ENCODE data around the gene MRPL24. TPM values are rescaled to one million over a fixed set of nuclear protein-coding genes. Genes with fewer than 3 reads are reported as not detected.

MRPL24 gene
- total and polyA plus RNA-seq, 2 donors from 2014 or later: 71.9 to 174 TPM

DNA sequence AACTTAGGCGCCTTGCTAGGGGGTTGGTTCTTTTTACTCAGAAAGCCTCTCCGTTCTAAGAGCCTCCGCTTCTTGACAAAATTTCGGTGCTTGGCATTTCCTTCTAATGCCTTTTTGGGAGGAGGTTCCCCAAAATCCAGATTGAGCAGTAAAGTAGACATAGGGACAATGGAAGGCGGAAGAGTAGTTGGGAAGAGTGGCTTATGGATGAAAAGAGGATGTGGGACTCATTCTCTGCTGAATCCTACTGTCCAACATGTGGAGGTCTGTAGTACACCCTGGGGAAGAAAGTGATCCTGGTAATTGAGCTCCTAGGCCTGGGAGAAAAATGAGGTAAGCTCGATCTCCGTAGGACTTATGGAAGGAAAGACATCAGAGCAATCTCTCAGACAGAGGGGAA, 13.4 kb downstream of the MRPL24 start:
- peaks cover 0 to 22% (median 11%) of the 10 kb centered on the region in 3 donors for H3K36me3 ChIP-seq (ENCODE audit: control insufficient read depth in 2 of 3, insufficient read depth in 3 of 3, low read length in 3 of 3)
- no peaks in the 10 kb centered on the region for H3K9me3 ChIP-seq (ENCODE audit: control insufficient read depth in 2 of 3, insufficient read depth in 1 of 3, low read length in 3 of 3)
- H3K4me1 ChIP-seq (ENCODE audit: control insufficient read depth in 2 of 3, insufficient read depth in 2 of 3, low read depth in 1 of 3, low read length in 3 of 3): peaks cover 9 to 29% (median 22%) of the 10 kb centered on the region in 3 donors
- peak overlapping the region; percentile 90 to 100 (median 96) for H3K4me3 ChIP-seq (ENCODE audit: low read length in 3 of 3)
- H3K27me3 ChIP-seq (ENCODE audit: control insufficient read depth, insufficient read depth, low read length): no peaks in the 10 kb centered on the region
- DNase-seq: no peak
- FAIRE-seq: no peak
- TF ChIP-seq, protein P1, sequence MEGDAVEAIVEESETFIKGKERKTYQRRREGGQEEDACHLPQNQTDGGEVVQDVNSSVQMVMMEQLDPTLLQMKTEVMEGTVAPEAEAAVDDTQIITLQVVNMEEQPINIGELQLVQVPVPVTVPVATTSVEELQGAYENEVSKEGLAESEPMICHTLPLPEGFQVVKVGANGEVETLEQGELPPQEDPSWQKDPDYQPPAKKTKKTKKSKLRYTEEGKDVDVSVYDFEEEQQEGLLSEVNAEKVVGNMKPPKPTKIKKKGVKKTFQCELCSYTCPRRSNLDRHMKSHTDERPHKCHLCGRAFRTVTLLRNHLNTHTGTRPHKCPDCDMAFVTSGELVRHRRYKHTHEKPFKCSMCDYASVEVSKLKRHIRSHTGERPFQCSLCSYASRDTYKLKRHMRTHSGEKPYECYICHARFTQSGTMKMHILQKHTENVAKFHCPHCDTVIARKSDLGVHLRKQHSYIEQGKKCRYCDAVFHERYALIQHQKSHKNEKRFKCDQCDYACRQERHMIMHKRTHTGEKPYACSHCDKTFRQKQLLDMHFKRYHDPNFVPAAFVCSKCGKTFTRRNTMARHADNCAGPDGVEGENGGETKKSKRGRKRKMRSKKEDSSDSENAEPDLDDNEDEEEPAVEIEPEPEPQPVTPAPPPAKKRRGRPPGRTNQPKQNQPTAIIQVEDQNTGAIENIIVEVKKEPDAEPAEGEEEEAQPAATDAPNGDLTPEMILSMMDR (IDR thresholded peaks at IDR 0.05; ENCODE audit: borderline replicate concordance, extremely low read depth, insufficient read depth): no peak
- no peak overlapping the region for H3K27ac ChIP-seq (ENCODE audit: low read depth in 2 of 2, low read length in 2 of 2)
- intact Hi-C loops (cut with DNase I): no loop called here
- peak overlapping the region; percentile 90 to 97 (median 92) for H3K9ac ChIP-seq (ENCODE audit: low read length in 3 of 3)

GRCh38 chr1:156726549-156727226, 14.2 kb downstream of the MRPL24 start:
- intact Hi-C loops (cut with DNase I): no loop called here
- peaks cover 0 to 16% (median 11%) of the 10 kb centered on the region in 3 donors for H3K36me3 ChIP-seq (ENCODE audit: control insufficient read depth in 2 of 3, insufficient read depth in 3 of 3, low read length in 3 of 3)
- no peak for FAIRE-seq
- H3K9ac ChIP-seq (ENCODE audit: low read length in 3 of 3): no peak overlapping the region
- TF ChIP-seq, protein P1 (IDR thresholded peaks at IDR 0.05; ENCODE audit: borderline replicate concordance, extremely low read depth, insufficient read depth): no peak
- H3K27ac ChIP-seq (ENCODE audit: low read depth in 2 of 2, low read length in 2 of 2): no peak overlapping the region
- H3K4me3 ChIP-seq (ENCODE audit: low read length in 3 of 3): peak overlapping the region; percentile 1 to 43 (median 13)
- no peaks in the 10 kb centered on the region for H3K27me3 ChIP-seq (ENCODE audit: control insufficient read depth, insufficient read depth, low read length)
- DNase-seq: peak in 2 of 5 donors; percentile 54 to 78
- H3K4me1 ChIP-seq (ENCODE audit: control insufficient read depth in 2 of 3, insufficient read depth in 2 of 3, low read depth in 1 of 3, low read length in 3 of 3): peaks cover 9 to 29% (median 22%) of the 10 kb centered on the region in 3 donors
- H3K9me3 ChIP-seq (ENCODE audit: control insufficient read depth in 2 of 3, insufficient read depth in 1 of 3, low read length in 3 of 3): no peaks in the 10 kb centered on the region

- TF ChIP-seq, protein P1 (IDR thresholded peaks at IDR 0.05; ENCODE audit: borderline replicate concordance, extremely low read depth, insufficient read depth): peak; percentile 77
- intact Hi-C loops (cut with DNase I): no loop called here
- peak overlapping the region; percentile 43 to 61 (median 46) for H3K4me3 ChIP-seq (ENCODE audit: low read length in 3 of 3)
- H3K27me3 ChIP-seq (ENCODE audit: control insufficient read depth, insufficient read depth, low read length): no peaks in the 10 kb centered on the region
- peaks cover 9 to 29% (median 22%) of the 10 kb centered on the region in 3 donors for H3K4me1 ChIP-seq (ENCODE audit: control insufficient read depth in 2 of 3, insufficient read depth in 2 of 3, low read depth in 1 of 3, low read length in 3 of 3)
- H3K9me3 ChIP-seq (ENCODE audit: control insufficient read depth in 2 of 3, insufficient read depth in 1 of 3, low read length in 3 of 3): no peaks in the 10 kb centered on the region
- no peak overlapping the region for H3K27ac ChIP-seq (ENCODE audit: low read depth in 2 of 2, low read length in 2 of 2)
- no peak for FAIRE-seq
- DNase-seq: peak; percentile 90 to 95 (median 92)
- H3K36me3 ChIP-seq (ENCODE audit: control insufficient read depth in 2 of 3, insufficient read depth in 3 of 3, low read length in 3 of 3): peaks cover 0 to 25% (median 18%) of the 10 kb centered on the region in 3 donors
- peak overlapping the region; percentile 4 to 63 (median 28) for H3K9ac ChIP-seq (ENCODE audit: low read length in 3 of 3)
These were observed 15.1 kb downstream of the MRPL24 start for GRCh38 chr1:156725683-156726280.

Data from kidney (tissue), 14 donors.